GM18951 (cell line): ENCODE measurements around the gene IFT74.
"Not testable (repeated sequence)": the region's sequence is repeated elsewhere in the genome, so short reads cannot be mapped to it uniquely, and the experiment has no call there.

Source experiments
- POLR2A ChIP-seq: IDR thresholded peaks from 4 replicates; pipeline ENCODE4 v1.6.1; 2011; ENCODE audit warnings: mild to moderate bottlenecking; ENCODE audit not compliant: insufficient read length, insufficient read depth; ENCODE audit errors: extremely low read depth
- in situ Hi-C: fragments of 300-500 bp; cut with MboI; formaldehyde crosslinking; loops from one replicate; pipeline ENCODE4 v1.12.0; 2022; ENCODE audit warnings: low sequenced_read_pairs, mixed read lengths, inconsistent platforms; ENCODE audit not compliant: unreplicated experiment

Gene IFT74

DNA sequence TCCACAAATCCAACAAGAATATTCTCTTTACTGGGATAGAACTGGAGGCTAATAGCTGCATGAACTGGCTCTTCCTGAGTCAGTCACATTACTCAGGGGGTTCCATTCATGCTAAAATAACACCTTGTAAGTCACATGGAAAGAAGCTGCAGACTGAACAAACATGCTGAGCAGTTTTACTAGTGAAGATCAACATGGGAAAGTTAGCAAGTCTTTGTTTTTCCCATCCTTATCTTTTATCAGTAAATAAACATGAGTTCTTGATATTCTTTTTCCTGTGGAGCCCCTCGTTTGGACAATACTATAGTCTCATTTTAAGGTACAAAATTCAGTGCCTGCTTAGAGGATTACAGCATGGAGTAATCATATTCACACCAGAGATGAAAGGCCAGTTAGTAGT is 109.1 kb downstream of the IFT74 start:
- in situ Hi-C loops, result no loop called here
- no peak for TF ChIP-seq POLR2A

GRCh38 chr9:27073841-27074728 is 117.9 kb downstream of the IFT74 start:
- TF ChIP-seq POLR2A, result no peak
- in situ Hi-C loops, result no loop called here

- in situ Hi-C loops, result no loop called here
- TF ChIP-seq POLR2A, result no peak
These were observed 122.5 kb downstream of the IFT74 start for GRCh38 chr9:27078685-27079084.

- in situ Hi-C loops, result no loop called here
- no peak for TF ChIP-seq POLR2A
These were observed 129.2 kb downstream of the IFT74 start for GRCh38 chr9:27085456-27085855.

- in situ Hi-C loops, result no loop called here
- TF ChIP-seq POLR2A, result no peak
These were observed 130.8 kb downstream of the IFT74 start for GRCh38 chr9:27086818-27087680.

- in situ Hi-C loops, result no loop called here
- no peak for TF ChIP-seq POLR2A
These were observed 132.8 kb downstream of the IFT74 start for GRCh38 chr9:27088981-27089380.

- no peak for TF ChIP-seq POLR2A
- in situ Hi-C loops, result no loop called here
These were observed 133.5 kb downstream of the IFT74 start for GRCh38 chr9:27089706-27090105.

DNA sequence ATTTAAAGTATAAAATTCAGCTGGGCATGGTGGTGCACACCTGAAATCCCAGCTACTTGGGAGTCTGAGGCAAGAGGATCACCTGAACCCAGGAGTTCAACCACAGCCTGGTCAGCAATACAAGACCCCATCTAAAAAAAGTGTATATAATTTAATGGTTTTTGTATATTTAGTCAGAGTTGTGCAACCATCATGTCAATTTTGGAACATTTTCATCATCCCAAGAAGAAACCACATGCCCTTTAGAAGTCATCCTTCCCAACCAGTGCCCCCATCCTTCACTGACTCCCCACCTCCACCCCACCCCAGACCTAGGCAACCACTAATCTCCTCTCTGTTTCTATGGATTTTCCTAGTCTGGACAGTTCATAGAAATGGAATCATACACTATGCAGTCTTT is 134.0 kb downstream of the IFT74 start:
- in situ Hi-C loops, result no loop called here
- TF ChIP-seq POLR2A, result no peak

DNA sequence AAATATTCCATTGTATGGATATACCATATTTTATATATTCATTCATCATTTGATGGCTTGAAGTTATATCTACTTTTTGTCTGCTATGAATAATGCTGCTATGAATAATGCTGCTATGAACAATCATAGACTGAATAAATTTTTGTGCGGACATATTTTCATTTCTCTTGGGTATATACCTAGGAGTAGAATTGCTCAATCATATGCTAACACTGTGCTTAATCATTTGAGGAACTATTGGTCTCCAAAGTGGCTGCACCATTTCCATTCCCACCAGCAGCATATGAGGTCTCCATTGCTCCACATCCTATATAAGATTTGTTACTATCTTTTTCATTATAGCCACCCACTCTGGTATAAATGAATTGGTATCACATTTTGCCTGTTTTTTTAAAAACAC is 134.5 kb downstream of the IFT74 start:
- no peak for TF ChIP-seq POLR2A
- in situ Hi-C loops, result no loop called here

GRCh38 chr9:27092496-27092895 is 136.3 kb downstream of the IFT74 start:
- in situ Hi-C loops, result not testable (repeated sequence)

GRCh38 chr9:27093384-27094067 is 137.3 kb downstream of the IFT74 start:
- in situ Hi-C loops, result not testable (repeated sequence)

GRCh38 chr9:27094640-27095298 is 138.6 kb downstream of the IFT74 start:
- in situ Hi-C loops, result no loop called here
- TF ChIP-seq POLR2A, result no peak

DNA sequence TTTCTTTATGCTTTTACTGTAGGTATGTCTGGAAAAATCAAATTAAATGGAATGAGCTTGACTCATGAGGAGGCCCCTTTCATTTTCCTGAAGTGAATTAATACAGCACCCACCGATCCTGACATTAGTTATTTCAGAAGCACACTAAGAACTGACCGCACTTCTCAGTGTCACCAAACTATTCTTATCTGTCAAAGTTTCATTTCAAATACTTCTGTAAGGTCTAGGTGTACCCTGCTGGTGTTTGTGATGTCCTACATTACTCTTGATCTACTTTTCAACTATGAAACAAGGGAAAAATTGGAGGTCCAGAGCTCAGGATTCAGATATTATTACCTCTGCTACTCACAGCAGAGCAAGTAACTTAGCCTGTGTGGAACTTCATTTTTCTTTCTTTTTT is 151.0 kb downstream of the IFT74 start:
- in situ Hi-C loops, result no loop called here
- TF ChIP-seq POLR2A, result no peak
